Measurements from ENCODE around the gene MT1G.
"Not testable (repeated sequence)": the region's sequence is repeated elsewhere in the genome, so short reads cannot be mapped to it uniquely, and the experiment has no call there.

MT1G gene

GRCh38 chr16:56667581-56668571 lies at the start of gene MT1G:
TSS of gene MT1G (minus strand) at chr16:56668065. CDS start at chr16:56667993, 72 bp downstream.
- no peak for DNase-seq

DNA sequence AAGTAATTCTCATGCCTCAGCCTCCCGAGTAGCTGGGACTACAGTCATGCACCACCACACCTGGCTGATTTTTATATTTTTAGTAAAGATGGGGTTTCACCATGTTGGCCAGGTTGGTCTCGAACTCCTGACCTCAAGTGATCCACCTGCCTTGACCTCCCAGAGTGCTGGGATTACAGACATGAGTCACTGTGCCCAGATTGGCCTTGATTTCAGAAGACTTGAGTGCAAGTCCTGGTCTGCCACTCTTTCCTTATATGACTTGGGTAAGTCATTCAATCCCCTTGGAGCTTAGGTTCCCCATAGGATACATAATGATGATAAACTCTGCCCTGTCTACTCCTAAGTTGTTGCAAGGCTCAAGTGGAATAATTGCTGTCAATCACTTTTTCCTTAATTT lies 49.7 kb upstream of the MT1G start:
- not testable (repeated sequence) for DNase-seq

GRCh38 chr16:56716761-56717160 lies 48.9 kb upstream of the MT1G start:
- no peak for DNase-seq

DNA sequence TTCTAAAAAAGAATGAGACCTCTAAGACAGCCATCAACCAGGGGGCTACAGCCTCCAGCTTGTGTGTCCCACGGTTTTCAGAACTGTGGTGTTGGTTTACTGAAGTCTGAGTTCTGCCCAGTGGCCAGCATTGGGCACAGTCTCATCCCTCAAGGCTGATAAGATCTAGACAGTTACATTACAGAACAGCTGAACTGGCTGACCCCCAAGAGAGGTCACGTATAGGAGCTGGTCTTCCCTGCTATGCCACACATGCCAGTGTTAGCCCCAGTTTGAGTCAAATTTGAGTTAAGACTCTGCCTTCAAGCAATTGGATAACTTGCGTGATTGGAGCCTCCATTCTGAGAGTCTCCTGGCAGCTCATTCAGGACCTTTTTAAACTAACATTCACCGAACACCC lies 47.3 kb upstream of the MT1G start:
- no peak for DNase-seq

DNA sequence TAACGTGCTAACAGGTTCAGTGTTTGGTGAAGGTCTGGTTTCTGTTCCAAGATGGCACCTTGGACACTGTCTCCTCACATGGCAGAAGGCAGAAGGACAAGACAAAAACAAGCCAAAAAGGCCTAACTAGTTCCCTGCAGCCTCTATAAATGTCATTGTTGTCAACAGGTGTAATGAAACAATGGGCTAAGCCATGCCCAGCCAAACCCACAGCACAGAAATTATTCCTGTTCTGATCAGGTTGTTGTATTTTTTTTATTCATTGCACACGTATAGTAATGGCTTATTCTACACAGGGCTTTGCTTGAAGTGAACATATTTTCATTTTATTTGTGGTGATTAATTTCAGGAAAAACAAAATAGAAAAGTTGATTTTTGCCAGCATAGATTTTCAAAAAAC lies 45.9 kb upstream of the MT1G start:
- no peak for DNase-seq

GRCh38 chr16:56711862-56712261 lies 44.0 kb upstream of the MT1G start:
- DNase-seq = no peak

DNA sequence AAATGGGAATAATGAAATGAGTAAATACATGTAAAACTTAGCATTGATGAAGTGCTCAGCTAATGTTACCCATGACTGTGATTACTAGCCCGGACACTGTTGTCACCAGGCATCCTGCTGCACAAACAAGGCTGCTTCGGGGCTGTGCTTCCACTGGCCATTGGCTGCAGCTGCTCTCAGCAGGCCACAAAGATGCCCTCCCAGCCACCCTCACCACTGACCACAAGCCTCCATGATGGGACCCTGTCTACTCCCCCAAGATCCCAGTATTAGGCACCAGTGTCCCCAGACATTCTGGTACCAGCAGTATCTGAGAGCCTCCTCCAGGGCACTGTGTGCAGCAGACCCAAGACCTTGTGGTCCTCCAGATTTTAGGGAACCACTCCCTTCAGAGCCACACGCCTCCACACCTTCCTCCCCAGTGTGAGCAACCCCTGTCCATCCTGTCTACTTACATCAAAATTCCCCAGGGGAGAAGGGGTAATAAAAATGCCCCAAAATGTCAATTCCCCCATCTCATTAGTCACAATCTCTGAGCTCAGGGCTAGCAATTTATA lies 42.4 kb upstream of the MT1G start:
- no peak for DNase-seq

DNA sequence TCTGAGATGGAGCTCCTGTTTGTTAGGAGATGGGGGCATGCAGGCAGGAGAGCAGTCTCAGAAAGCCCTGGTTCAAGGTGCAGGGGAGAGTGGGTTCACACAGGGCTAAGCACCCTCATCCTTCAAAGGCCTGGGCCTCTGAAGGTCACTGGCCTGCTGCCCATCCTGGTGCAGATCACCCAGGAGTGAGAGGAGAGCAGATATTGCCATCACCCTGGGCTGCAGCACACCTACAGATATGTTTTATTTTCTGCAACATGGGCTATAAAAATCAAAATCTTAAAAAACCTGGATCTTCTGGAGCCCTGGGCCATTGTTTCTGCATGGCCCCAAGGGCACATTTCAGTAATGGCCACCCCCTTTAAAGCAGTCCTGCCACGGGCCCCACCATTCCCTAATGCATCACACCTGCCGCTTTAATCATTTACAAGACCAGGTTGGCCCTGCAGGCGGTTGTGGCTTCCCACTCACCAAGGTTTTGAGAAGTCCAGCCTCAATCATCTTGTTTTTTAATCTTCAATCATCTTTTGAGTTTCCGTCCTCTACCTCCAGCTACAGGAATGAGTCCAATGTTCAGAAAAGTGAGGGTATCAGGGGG lies 41.7 kb upstream of the MT1G start:
- no peak for DNase-seq

GRCh38 chr16:56708525-56709442 lies 40.9 kb upstream of the MT1G start:
- DNase-seq = no peak

DNA sequence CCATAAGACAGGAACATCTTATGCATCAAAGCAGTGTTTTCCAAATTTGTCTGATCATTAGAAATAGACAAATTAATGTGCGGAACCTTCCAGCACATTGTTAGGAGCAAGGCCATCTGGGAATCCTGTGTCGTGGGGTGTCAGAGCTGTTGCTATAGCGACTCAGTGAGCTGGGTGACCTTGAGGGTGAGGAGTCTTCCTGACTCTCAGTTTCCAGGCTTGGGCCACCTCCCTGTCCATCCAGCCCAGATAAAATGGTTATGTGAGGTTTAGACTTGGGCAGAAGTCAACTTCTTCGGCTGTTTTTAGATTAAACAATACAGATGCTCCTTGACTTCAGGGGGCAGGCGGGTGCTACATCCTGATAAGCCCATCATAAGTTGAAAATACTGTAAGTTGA lies 35.0 kb upstream of the MT1G start:
- DNase-seq = no peak

DNA sequence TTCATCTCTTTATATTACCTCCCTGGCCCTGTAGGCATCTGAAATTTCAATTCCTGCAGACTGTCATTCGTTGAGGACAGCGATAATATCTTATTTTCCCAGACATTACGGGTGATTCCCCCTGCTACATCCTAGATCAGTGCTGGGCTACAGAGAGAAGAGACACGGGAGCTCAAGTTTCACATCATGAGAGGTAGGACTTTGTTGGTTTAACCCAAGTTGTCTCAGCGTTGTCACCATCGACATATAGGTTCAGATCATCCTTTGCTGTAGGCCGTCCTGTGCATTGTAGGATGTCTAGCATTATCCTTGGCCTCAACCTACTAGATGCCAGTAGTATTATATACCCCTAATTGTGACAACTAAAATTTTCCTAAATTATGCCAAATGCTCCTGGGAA lies 33.7 kb upstream of the MT1G start:
- DNase-seq = no peak

DNA sequence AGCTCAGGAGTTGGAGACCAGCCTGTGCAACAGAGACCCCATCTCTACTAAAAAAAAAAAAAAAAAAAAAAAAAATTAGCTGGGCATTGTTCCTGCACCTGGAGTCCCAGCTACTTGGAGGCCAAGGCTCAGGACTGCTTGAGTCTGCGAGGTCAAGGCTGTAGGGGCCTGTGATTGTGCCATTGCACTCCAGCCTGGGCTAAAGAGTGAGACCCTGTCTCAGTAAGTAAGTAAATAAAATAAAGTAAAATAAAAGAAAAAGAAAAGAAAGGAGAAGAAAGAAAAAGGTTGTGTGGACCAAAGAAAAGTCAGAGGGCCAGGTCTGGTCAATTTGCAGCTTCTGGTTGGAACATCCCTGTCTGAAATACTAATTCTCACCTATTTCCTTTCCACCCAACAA lies 32.8 kb upstream of the MT1G start:
- no peak for DNase-seq

DNA sequence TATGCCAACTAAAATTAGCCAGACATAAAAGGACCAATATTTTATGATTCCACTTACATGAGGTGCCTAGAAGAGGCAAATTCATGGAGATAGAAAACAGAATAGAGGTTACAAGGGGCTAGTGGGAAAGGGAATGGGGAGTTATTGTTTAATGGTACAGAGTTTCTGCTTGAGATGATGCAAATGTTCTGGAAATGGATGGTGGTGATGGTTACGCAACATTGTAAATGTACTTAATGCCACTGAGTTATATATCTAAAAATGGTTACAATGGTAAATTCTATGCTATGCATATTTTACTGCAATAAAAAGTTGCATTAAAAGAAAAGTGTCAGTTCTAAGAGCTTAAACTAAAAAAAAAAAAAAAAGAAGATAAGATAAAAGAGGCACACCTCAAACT lies 32.3 kb upstream of the MT1G start:
- no peak for DNase-seq

DNA sequence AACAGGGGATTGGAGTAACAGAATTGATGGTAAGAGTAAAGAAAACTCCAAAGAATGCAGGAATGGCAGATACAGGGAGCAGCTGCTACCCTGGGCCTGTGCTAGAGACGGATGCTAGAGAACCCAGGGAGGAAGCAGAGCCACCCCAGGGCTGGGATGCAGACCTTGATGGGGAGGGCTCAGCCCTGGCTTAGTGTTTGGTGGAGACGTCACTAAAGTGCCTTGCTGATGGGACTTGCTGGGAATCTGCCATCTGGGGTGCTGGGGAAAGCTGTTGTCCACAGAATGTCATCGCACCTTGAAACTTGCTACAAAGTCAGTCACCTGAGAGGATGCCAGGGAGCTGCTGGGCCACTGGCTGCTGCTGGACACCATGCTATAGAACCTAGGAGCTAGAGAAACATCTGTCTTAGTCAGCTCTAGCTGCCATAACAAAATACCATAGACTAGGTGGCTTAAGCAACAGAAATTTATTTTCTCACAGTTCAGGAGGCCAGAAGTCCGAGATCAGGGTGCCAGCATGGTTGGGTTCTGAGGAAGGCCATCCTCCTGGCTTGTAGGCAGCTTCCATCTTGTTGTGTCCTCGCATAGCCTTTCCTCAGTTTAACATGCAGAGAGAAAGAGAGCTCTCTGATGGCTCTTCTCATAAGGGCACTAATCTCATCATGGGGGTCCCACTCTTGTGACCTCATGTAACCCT lies 29.7 kb upstream of the MT1G start:
- no peak for DNase-seq

- DNase-seq = no peak
Observed at GRCh38 chr16:56695246-56695645, 27.4 kb upstream of the MT1G start.

GRCh38 chr16:56691885-56692284 lies 24.0 kb upstream of the MT1G start:
- no peak for DNase-seq

DNA sequence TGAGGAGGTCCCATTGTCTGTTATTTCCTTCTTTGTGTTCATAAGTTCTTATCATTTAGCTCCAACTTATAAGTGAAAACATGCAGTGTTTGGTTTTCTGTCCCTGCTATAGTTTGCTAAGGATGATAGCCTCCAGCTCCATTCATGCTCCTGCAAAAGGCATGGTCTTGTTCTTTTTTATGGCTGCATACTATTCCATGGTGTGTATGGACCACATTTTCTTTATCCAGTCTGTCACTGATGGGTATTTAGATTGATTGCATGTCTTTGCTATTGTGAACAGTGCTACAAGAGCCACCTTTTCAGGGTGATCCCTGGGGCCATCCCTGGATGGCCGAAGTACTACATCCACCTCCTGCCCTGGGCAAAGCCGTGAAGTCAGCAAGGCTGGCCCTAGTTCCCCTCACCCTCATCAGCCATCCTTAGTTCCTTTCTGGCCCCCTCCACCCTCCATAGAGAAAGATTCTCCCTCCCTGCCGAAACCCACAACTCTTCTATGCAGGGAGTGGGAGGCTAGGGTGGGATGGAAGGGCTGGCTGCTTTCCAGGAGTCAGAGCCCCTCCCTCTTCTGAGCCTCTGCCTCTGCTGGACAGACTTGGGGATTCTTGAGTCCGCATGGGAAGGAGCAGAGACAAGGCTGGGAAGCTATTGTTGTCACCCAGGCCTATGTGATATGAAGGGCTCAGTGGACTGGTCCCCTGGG lies 22.7 kb upstream of the MT1G start:
- DNase-seq = no peak

DNA sequence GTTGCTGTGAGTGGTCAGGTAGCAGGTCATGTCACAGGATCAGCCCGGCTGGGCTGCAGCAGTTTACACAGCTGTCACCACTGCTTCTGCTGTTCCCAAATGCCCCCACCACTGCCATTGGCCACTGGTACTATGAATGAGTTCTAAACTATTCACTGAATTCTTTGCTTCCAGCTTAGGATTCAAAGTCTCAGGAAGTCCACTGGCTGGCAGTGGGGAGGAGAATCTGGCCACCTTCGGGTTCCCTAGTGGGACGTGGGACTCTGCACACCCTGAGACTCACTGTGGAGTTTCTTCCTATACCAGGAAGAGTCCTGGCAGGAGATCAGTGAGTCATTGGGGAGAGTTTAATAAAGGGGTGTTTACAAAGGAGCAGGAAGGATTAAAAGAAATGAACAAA lies 21.3 kb upstream of the MT1G start:
- no peak for DNase-seq

- DNase-seq = no peak
Observed at GRCh38 chr16:56688762-56689161, 20.9 kb upstream of the MT1G start.

- DNase-seq = no peak
Observed at GRCh38 chr16:56686758-56687157, 18.9 kb upstream of the MT1G start.

DNA sequence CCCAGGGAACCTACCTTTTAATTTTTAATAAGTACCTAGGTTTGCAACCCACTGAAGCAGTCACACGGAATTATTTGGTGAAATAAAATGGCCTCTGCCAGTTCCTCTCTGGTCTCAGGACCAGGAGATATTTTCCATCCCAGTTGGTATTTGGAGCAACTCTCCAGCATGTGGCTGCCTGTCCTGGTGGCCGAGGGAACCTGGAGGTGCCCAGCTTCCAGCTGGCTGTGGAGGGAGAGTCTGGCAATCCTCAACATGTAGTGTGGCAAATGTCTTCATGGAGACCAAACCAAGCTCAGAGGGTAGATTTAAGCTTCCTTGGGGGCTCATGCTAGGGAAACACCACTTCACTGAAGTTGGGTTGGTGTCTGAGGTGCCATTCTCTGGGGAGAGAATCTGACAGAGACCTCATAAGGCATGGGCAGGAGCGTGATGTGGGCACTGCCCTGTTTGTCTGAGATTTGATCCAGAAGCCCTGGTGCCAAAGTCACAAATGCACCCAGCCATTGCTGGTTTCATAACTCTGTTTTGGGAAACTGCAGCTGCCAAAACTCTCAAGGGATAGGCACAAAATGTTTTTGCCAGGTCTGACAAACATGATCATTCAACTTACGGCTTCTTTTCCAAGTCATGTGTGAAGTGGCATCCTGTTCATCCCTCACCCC lies 17.2 kb upstream of the MT1G start:
- DNase-seq = no peak
